WTC11 (cell line): ENCODE measurements around the gene HLCS. TPM values are rescaled to one million over a fixed set of nuclear protein-coding genes. Genes with fewer than 3 reads are reported as not detected.
"Not testable (repeated sequence)": the region's sequence is repeated elsewhere in the genome, so short reads cannot be mapped to it uniquely, and the experiment has no call there.

ENCODE experiments used
- ATAC-seq: fragments of 200-7000 bp; cut with Tn5 transposase; 2 replicates; pipeline ENCODE4 v1.10.0; 2021; ENCODE audit warnings: mild to moderate bottlenecking, moderate library complexity
- CTCF ChIA-PET: fragments of 300-600 bp; sonication (Branson Sonifier 250); formaldehyde crosslinking; loops from one replicate; lab custom pipeline; 2021; ENCODE audit warnings: antibody characterized with exemption; lab: Charles Lee
- POLR2A ChIA-PET: fragments of 350-600 bp; sonication (Branson Sonifier 250); formaldehyde crosslinking; loops from one replicate; lab custom pipeline; 2021; ENCODE audit warnings: antibody characterized with exemption; lab: Charles Lee
- DNase-seq: peaks from one replicate; pipeline ENCODE4 v3.0.0; 2021; ENCODE audit warnings: low spot score
- H3K27ac Mint-ChIP-seq: 2 replicates; pipeline ENCODE4 v1.8.0; 2021; ENCODE audit warnings: mixed read lengths
- H3K27me3 Mint-ChIP-seq: 2 replicates; pipeline ENCODE4 v1.8.0; 2021; ENCODE audit warnings: low read depth, mild to moderate bottlenecking, moderate library complexity, mixed read lengths
- H3K36me3 Mint-ChIP-seq: 2 replicates; pipeline ENCODE4 v1.8.0; 2021; ENCODE audit warnings: mixed read lengths
- H3K4me1 Mint-ChIP-seq: 2 replicates; pipeline ENCODE4 v1.8.0; 2022; ENCODE audit warnings: mixed read lengths
- H3K4me3 Mint-ChIP-seq: 2 replicates; pipeline ENCODE4 v1.8.0; 2021; ENCODE audit warnings: mild to moderate bottlenecking, moderate library complexity, mixed read lengths
- H3K9me3 Mint-ChIP-seq: 2 replicates; pipeline ENCODE4 v1.8.0; 2021; ENCODE audit warnings: mixed read lengths
- CREB1 ChIP-seq: sonication (generic); formaldehyde crosslinking; IDR thresholded peaks from 2 replicates; pipeline ENCODE4 v1.8.0; 2023; ENCODE audit warnings: mild to moderate bottlenecking, missing genetic modification reagents
- ELF4 ChIP-seq: sonication (generic); formaldehyde crosslinking; IDR thresholded peaks from 2 replicates; pipeline ENCODE4 v1.8.1; 2022; ENCODE audit warnings: low read depth, mild to moderate bottlenecking, moderate library complexity, missing genetic modification reagents
- FOXJ3 ChIP-seq: sonication (generic); formaldehyde crosslinking; IDR thresholded peaks from 2 replicates; pipeline ENCODE4 v1.9.0; 2021; ENCODE audit warnings: missing genetic modification reagents, mild to moderate bottlenecking, borderline replicate concordance
- FOXP1 ChIP-seq: sonication (generic); formaldehyde crosslinking; IDR thresholded peaks from 2 replicates; pipeline ENCODE4 v1.8.0; 2022; ENCODE audit warnings: missing genetic modification reagents, mild to moderate bottlenecking, moderate library complexity, borderline replicate concordance
- GABPB1 ChIP-seq: sonication (generic); formaldehyde crosslinking; IDR thresholded peaks from 2 replicates; pipeline ENCODE4 v1.8.1; 2023; ENCODE audit warnings: mild to moderate bottlenecking, missing genetic modification reagents
- GRHL2 ChIP-seq: fragments of 250-450 bp; sonication (Bioruptor Pico); IDR thresholded peaks from 2 replicates; pipeline ENCODE4 v1.8.0; 2022; ENCODE audit warnings: mild to moderate bottlenecking, moderate library complexity; ENCODE audit not compliant: insufficient replicate concordance, severe bottlenecking
- NFE2L1 ChIP-seq: sonication (generic); formaldehyde crosslinking; IDR thresholded peaks from 2 replicates; pipeline ENCODE4 v1.8.1; 2023; ENCODE audit warnings: missing genetic modification reagents
- NR1H2 ChIP-seq: sonication (generic); formaldehyde crosslinking; IDR thresholded peaks from 2 replicates; pipeline ENCODE4 v1.9.0; 2021; ENCODE audit warnings: mild to moderate bottlenecking, moderate library complexity, missing genetic modification reagents
- SMAD3 ChIP-seq: sonication (generic); formaldehyde crosslinking; IDR thresholded peaks from 2 replicates; pipeline ENCODE4 v1.8.0; 2022; ENCODE audit warnings: missing genetic modification reagents, mild to moderate bottlenecking, borderline replicate concordance
- SMAD4 ChIP-seq: sonication (generic); formaldehyde crosslinking; IDR thresholded peaks from 2 replicates; pipeline ENCODE4 v1.8.0; 2022; ENCODE audit warnings: mild to moderate bottlenecking, missing genetic modification reagents
- TEAD1 ChIP-seq: sonication (generic); formaldehyde crosslinking; IDR thresholded peaks from 2 replicates; pipeline ENCODE4 v1.8.0; 2022; ENCODE audit warnings: mild to moderate bottlenecking, missing genetic modification reagents
- ZBTB21 ChIP-seq: sonication (generic); formaldehyde crosslinking; IDR thresholded peaks from 2 replicates; pipeline ENCODE4 v1.8.1; 2023; ENCODE audit warnings: mild to moderate bottlenecking, missing genetic modification reagents, borderline replicate concordance
- ZNF138 ChIP-seq: sonication (generic); formaldehyde crosslinking; conservative IDR thresholded peaks from 2 replicates; pipeline ENCODE4 v1.8.1; 2022; ENCODE audit warnings: mild to moderate bottlenecking, moderate library complexity, missing genetic modification reagents
- ZNF219 ChIP-seq: sonication (generic); formaldehyde crosslinking; IDR thresholded peaks from 2 replicates; pipeline ENCODE4 v1.8.0; 2023; ENCODE audit warnings: missing genetic modification reagents, mild to moderate bottlenecking, borderline replicate concordance
- ZNF396 ChIP-seq: fragments of 250-450 bp; sonication (Bioruptor Pico); IDR thresholded peaks from 2 replicates; pipeline ENCODE4 v1.8.0; 2021; ENCODE audit warnings: mild to moderate bottlenecking, moderate library complexity, borderline replicate concordance
- ZNF671 ChIP-seq: fragments of 250-450 bp; sonication (Bioruptor Pico); IDR thresholded peaks from 2 replicates; pipeline ENCODE4 v1.8.0; 2021; ENCODE audit warnings: mild to moderate bottlenecking
- total RNA-seq: library from RNA; stranded (reverse); gene quantifications from 3 replicates; pipeline ENCODE4 v1.2.3, GENCODE V29; 2021
- TF ChIP-seq, protein P1 (sequence below): sonication (generic); formaldehyde crosslinking; IDR thresholded peaks from 2 replicates; pipeline ENCODE4 v1.8.0; 2023; ENCODE audit warnings: missing genetic modification reagents
- TF ChIP-seq, protein P2 (sequence below): sonication (generic); formaldehyde crosslinking; IDR thresholded peaks from 2 replicates; pipeline ENCODE4 v1.8.0; 2022; ENCODE audit warnings: mild to moderate bottlenecking, missing genetic modification reagents
- TF ChIP-seq, protein P3 (sequence below): sonication (generic); formaldehyde crosslinking; IDR thresholded peaks from 2 replicates; pipeline ENCODE4 v1.8.1; 2022; ENCODE audit warnings: mild to moderate bottlenecking, moderate library complexity, missing genetic modification reagents
- TF ChIP-seq, protein P4 (sequence below): sonication (generic); formaldehyde crosslinking; IDR thresholded peaks from 2 replicates; pipeline ENCODE4 v1.8.1; 2023; ENCODE audit warnings: mild to moderate bottlenecking, missing genetic modification reagents
- TF ChIP-seq, protein P5 (sequence below): sonication (generic); formaldehyde crosslinking; IDR thresholded peaks from 2 replicates; pipeline ENCODE4 v1.8.1; 2023; ENCODE audit warnings: mild to moderate bottlenecking, missing genetic modification reagents, moderate library complexity
- TF ChIP-seq, protein P6 (sequence below): fragments of 250-450 bp; sonication (Bioruptor Pico); IDR thresholded peaks from 2 replicates; pipeline ENCODE4 v1.8.0; 2021; ENCODE audit warnings: mild to moderate bottlenecking
- TF ChIP-seq, protein P7 (sequence below): sonication (generic); formaldehyde crosslinking; IDR thresholded peaks from 2 replicates; pipeline ENCODE4 v1.8.1; 2022; ENCODE audit warnings: mild to moderate bottlenecking, missing genetic modification reagents, moderate library complexity, borderline replicate concordance

Gene HLCS
- total RNA-seq, 1 experiment from 2014 or later, result 9.3 TPM

DNA sequence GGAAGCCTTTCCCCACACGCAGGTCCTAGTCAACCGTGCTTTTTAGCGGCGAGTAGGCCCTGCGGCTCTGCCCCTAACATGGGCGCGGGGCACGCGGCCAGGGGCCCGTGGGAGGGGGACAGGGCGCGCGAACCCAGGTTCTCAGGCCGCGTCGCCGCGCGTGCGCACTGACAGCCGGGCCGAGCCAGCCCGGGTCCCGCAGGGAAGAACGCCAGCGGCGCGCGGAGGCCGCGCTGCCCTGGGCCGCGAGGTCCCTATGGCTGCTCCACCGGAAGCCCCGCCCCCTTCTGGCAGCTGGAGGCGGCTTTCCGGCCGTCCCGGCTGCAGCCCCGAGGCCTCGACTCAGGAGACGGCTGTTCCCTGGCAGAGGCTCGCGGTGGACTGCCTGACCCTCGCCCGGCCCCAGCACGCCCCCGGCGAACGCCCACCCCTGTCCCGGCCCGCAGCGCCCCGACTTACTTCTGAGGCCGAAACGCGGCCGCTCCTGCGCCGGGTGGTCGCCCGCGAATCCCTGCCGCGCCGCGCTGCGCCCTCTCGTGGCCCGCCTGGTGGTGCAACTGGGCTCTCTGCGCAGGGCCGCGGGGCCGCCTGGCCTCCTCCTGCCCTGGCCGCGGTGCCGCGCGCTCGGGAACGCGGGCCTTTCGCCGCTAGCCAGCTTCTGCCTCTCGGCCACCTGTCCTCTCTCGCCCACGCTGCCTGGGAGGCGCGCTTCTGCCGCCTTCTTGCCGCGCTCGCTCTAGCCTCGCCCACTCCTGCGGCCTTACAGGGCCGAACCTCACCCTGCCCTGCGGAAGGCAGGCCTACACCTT is 23.4 kb upstream of the HLCS start (continued):
- TF ChIP-seq, protein P1, sequence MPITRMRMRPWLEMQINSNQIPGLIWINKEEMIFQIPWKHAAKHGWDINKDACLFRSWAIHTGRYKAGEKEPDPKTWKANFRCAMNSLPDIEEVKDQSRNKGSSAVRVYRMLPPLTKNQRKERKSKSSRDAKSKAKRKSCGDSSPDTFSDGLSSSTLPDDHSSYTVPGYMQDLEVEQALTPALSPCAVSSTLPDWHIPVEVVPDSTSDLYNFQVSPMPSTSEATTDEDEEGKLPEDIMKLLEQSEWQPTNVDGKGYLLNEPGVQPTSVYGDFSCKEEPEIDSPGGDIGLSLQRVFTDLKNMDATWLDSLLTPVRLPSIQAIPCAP (CRISPR knock-in tag), result peak; percentile 81; the same call in 1 of the 2 replicates
- TF ChIP-seq, protein P2, sequence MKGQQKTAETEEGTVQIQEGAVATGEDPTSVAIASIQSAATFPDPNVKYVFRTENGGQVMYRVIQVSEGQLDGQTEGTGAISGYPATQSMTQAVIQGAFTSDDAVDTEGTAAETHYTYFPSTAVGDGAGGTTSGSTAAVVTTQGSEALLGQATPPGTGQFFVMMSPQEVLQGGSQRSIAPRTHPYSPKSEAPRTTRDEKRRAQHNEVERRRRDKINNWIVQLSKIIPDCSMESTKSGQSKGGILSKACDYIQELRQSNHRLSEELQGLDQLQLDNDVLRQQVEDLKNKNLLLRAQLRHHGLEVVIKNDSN (CRISPR knock-in tag), result no peak
- peak; percentile 97 for TF ChIP-seq TEAD1 (CRISPR knock-in tag)
- TF ChIP-seq NFE2L1, result peak; percentile 91
- TF ChIP-seq ZNF138 (CRISPR knock-in tag), result no peak
- TF ChIP-seq, protein P3, sequence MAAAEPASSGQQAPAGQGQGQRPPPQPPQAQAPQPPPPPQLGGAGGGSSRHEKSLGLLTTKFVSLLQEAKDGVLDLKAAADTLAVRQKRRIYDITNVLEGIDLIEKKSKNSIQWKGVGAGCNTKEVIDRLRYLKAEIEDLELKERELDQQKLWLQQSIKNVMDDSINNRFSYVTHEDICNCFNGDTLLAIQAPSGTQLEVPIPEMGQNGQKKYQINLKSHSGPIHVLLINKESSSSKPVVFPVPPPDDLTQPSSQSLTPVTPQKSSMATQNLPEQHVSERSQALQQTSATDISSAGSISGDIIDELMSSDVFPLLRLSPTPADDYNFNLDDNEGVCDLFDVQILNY (CRISPR knock-in tag), result peak; percentile 81; the same call in 1 of the 2 replicates
- TF ChIP-seq ELF4 (CRISPR knock-in tag), result peak; percentile 70; the same call in 1 of the 2 replicates
- no peak for TF ChIP-seq GRHL2
- TF ChIP-seq CREB1 (CRISPR knock-in tag), result no peak; the same call in 1 of the 2 replicates
- TF ChIP-seq ZBTB21 (CRISPR knock-in tag), result 0 out of 2 replicates have a peak, but pooled peaks have one; percentile 8
- TF ChIP-seq, protein P4, sequence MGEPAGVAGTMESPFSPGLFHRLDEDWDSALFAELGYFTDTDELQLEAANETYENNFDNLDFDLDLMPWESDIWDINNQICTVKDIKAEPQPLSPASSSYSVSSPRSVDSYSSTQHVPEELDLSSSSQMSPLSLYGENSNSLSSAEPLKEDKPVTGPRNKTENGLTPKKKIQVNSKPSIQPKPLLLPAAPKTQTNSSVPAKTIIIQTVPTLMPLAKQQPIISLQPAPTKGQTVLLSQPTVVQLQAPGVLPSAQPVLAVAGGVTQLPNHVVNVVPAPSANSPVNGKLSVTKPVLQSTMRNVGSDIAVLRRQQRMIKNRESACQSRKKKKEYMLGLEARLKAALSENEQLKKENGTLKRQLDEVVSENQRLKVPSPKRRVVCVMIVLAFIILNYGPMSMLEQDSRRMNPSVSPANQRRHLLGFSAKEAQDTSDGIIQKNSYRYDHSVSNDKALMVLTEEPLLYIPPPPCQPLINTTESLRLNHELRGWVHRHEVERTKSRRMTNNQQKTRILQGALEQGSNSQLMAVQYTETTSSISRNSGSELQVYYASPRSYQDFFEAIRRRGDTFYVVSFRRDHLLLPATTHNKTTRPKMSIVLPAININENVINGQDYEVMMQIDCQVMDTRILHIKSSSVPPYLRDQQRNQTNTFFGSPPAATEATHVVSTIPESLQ, result no peak
- TF ChIP-seq ZNF671, result no peak
- peak; percentile 89 for TF ChIP-seq FOXP1
- no peak for TF ChIP-seq FOXJ3
- 0 out of 2 replicates have a peak, but pooled peaks have one; percentile 20 for TF ChIP-seq SMAD3
- 0 out of 2 replicates have a peak, but pooled peaks have one; percentile 7 for TF ChIP-seq ZNF219
- TF ChIP-seq, protein P5, sequence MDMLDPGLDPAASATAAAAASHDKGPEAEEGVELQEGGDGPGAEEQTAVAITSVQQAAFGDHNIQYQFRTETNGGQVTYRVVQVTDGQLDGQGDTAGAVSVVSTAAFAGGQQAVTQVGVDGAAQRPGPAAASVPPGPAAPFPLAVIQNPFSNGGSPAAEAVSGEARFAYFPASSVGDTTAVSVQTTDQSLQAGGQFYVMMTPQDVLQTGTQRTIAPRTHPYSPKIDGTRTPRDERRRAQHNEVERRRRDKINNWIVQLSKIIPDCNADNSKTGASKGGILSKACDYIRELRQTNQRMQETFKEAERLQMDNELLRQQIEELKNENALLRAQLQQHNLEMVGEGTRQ (CRISPR knock-in tag), result no peak
- TF ChIP-seq, protein P6, sequence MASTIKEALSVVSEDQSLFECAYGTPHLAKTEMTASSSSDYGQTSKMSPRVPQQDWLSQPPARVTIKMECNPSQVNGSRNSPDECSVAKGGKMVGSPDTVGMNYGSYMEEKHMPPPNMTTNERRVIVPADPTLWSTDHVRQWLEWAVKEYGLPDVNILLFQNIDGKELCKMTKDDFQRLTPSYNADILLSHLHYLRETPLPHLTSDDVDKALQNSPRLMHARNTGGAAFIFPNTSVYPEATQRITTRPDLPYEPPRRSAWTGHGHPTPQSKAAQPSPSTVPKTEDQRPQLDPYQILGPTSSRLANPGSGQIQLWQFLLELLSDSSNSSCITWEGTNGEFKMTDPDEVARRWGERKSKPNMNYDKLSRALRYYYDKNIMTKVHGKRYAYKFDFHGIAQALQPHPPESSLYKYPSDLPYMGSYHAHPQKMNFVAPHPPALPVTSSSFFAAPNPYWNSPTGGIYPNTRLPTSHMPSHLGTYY, result no peak
- peak; percentile 30; the same call in 1 of the 2 replicates for TF ChIP-seq GABPB1 (CRISPR knock-in tag)
- no peak for TF ChIP-seq ZNF396
- TF ChIP-seq, protein P7, sequence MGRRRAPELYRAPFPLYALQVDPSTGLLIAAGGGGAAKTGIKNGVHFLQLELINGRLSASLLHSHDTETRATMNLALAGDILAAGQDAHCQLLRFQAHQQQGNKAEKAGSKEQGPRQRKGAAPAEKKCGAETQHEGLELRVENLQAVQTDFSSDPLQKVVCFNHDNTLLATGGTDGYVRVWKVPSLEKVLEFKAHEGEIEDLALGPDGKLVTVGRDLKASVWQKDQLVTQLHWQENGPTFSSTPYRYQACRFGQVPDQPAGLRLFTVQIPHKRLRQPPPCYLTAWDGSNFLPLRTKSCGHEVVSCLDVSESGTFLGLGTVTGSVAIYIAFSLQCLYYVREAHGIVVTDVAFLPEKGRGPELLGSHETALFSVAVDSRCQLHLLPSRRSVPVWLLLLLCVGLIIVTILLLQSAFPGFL (CRISPR knock-in tag), result no peak
- TF ChIP-seq NR1H2 (CRISPR knock-in tag), result no peak
- no peak; the same call in 1 of the 2 replicates for TF ChIP-seq SMAD4 (CRISPR knock-in tag)

DNA sequence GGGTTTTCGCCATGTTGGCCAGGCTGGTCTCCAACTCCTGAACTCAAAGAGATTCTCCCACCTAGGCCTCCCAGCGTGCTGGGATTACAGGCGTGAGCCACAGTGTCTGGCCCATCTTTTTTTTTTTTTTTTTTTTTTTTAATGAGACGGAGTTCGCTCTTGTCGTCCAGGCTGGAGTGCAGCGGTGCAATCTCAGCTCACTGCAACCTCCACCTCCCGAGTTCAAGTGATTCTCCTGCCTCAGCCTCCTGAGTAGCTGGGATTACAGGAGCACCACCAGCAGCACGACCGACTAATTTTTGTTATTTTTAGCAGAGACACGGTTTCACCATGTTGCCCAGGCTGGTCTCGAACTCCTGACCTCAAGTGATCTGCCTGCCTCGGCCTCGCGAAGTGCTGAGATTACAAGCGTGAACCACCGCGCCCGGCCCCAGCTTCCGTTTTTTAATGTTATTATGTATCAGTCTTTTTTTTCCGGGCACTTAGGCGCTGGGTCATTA is 22.8 kb upstream of the HLCS start:
- POLR2A ChIA-PET, result interaction anchor here (1.0 kb wide), 1 partner anchor 21 kb away, joined by 4 read pairs; no protein-coding TSS in a partner anchor

More for the DNA sequence above, 22.8 kb upstream of the HLCS start:
- peaks cover 14% of the 10 kb centered on the region for H3K27me3 Mint-ChIP-seq
- peaks cover 29% of the 10 kb centered on the region for H3K4me1 Mint-ChIP-seq
- not testable (repeated sequence) for H3K36me3 Mint-ChIP-seq, H3K9me3 Mint-ChIP-seq, ATAC-seq, DNase-seq, H3K27ac Mint-ChIP-seq
- CTCF ChIA-PET, result interaction anchor here (0.6 to 4.6 kb wide), 18 partner anchors 10 to 293 kb away, joined by 3 to 48 read pairs (median 5); partner anchors contain the start of genes HLCS and RIPPLY3
- peak overlapping the region; percentile 60 for H3K4me3 Mint-ChIP-seq
